HepG2 (cell line): Measurements from ENCODE around the gene RAMAC. TPM values are rescaled to one million over a fixed set of nuclear protein-coding genes. Genes with fewer than 3 reads are reported as not detected.
A peak's percentile ranks its signal among the peaks of the same experiment; 100 is the strongest.

Experiments
- ATAC-seq: fragments of 200-7000 bp; cut with Tn5 transposase; 3 replicates; pipeline ENCODE4 v1.9.1; 2020; ENCODE audit warnings: mild to moderate bottlenecking, moderate library complexity
- BruUV-seq: library from RNA; stranded (reverse); fragments of 400-500 nt; replicated peaks from 2 replicates; lab custom pipeline; 2021; lab: Mats Ljungman, UMichigan
- CTCF ChIA-PET: fragments of 300-600 bp; formaldehyde crosslinking; extraction: SDS; loops from one replicate; lab custom pipeline; 2021; ENCODE audit warnings: low total read pairs, inconsistent platforms, low intra/inter-chr PET ratio; lab: Yijun Ruan, JAX
- POLR2A ChIA-PET: fragments of 350-600 bp; sonication (Branson Sonifier 250); formaldehyde crosslinking; loops from one replicate; lab custom pipeline; 2020; ENCODE audit warnings: antibody characterized with exemption, inconsistent platforms; lab: Yijun Ruan, JAX
- DNase-seq: peaks from one replicate; pipeline ENCODE4 v3.0.0-alpha.2; 2015; ENCODE audit warnings: low spot score
- FAIRE-seq: peaks from 3 replicates; lab custom pipeline; 2011; peaks lifted over from hg19 to GRCh38; lab: Jason Lieb, UNC
- H2AFZ ChIP-seq: one replicate; pipeline ENCODE4 v1.6.1; 2011; ENCODE audit warnings: low read length, inconsistent platforms
- H3K27ac ChIP-seq: fragments of 300-600 bp; 3 replicates; pipeline ENCODE4 v1.8.0; 2011; ENCODE audit warnings: mixed run types, mild to moderate bottlenecking, mixed read lengths, low read length, inconsistent platforms; ENCODE audit not compliant: insufficient read depth; ENCODE audit errors: extremely low read length
- H3K27me3 ChIP-seq, 2 experiments: fragments of 200-600 bp in 1 of 2; 2 replicates in 1 of 2; 3 replicates in 1 of 2; pipeline versions ENCODE4 v1.6.0 to v1.8.0; 2011; ENCODE audit warnings: low read length in 2 of 2, mild to moderate bottlenecking in 2 of 2, moderate library complexity in 2 of 2, inconsistent platforms in 1 of 2; ENCODE audit not compliant: insufficient read depth in 2 of 2, control insufficient read depth in 1 of 2
- H3K36me3 ChIP-seq, 2 experiments: fragments of 200-600 bp in 1 of 2; replicated peaks in 1 of 2; 2 replicates in 1 of 2; 3 replicates in 1 of 2; pipeline versions ENCODE4 v1.5.1 to v1.8.0; 2011; ENCODE audit warnings: low read length in 2 of 2, inconsistent platforms in 1 of 2; ENCODE audit not compliant: insufficient read depth in 2 of 2, control insufficient read depth in 1 of 2
- H3K4me1 ChIP-seq: 2 replicates; pipeline ENCODE4 v1.5.1; 2012; ENCODE audit warnings: low read length, inconsistent platforms; ENCODE audit not compliant: insufficient read depth
- H3K4me2 ChIP-seq: 2 replicates; pipeline ENCODE4 v1.6.0; 2011; ENCODE audit warnings: low read depth, low read length, inconsistent platforms
- H3K4me3 ChIP-seq, 3 experiments: fragments of 200-600 bp in 1 of 3; sonication (generic), shearing (Covaris generic) in 1 of 3; replicated peaks in 1 of 3; 2 replicates each; pipeline ENCODE4 v1.5.1; 2011 to 2016; ENCODE audit warnings: low read length in 3 of 3, inconsistent platforms in 2 of 3, low read depth in 2 of 3, mild to moderate bottlenecking in 2 of 3, control low read depth in 1 of 3, mixed read lengths in 1 of 3; ENCODE audit not compliant: insufficient read depth in 1 of 3
- H3K79me2 ChIP-seq: one replicate; pipeline ENCODE4 v1.6.1; 2011; ENCODE audit warnings: low read length, inconsistent platforms; ENCODE audit not compliant: insufficient read depth
- H3K9ac ChIP-seq: 2 replicates; pipeline ENCODE4 v1.6.0; 2011; ENCODE audit warnings: mild to moderate bottlenecking, low read depth, low read length, inconsistent platforms; ENCODE audit not compliant: insufficient read depth
- H3K9me3 ChIP-seq: 2 replicates; pipeline ENCODE4 v1.5.1; 2012; ENCODE audit warnings: mild to moderate bottlenecking, low read length
- H4K20me1 ChIP-seq: 2 replicates; pipeline ENCODE4 v1.6.0; 2011; ENCODE audit warnings: inconsistent platforms, mild to moderate bottlenecking, low read length, moderate library complexity; ENCODE audit not compliant: insufficient read depth
- AGO1 ChIP-seq: fragments of 200-400 bp; formaldehyde crosslinking; IDR thresholded peaks from 2 replicates; pipeline ENCODE4 v1.6.1; 2017; ENCODE audit warnings: mild to moderate bottlenecking, low read depth, low read length, moderate library complexity; ENCODE audit not compliant: poor library complexity, severe bottlenecking
- CEBPB ChIP-seq: IDR thresholded peaks from 2 replicates; pipeline ENCODE4 v1.6.1; 2011; ENCODE audit warnings: low read depth, low read length, improper control_type of control experiment, borderline replicate concordance
- GATAD2A ChIP-seq: IDR thresholded peaks from 2 replicates; pipeline ENCODE4 v1.6.1; 2016
- HMG20B ChIP-seq: conservative IDR thresholded peaks from 2 replicates; pipeline ENCODE4 v1.6.1; 2016; ENCODE audit warnings: missing genetic modification reagents, missing compliant biosample characterization
- POLR2G ChIP-seq: fragments of 200-400 bp; formaldehyde crosslinking; IDR thresholded peaks from 2 replicates; pipeline ENCODE4 v1.6.1; 2018; ENCODE audit warnings: mild to moderate bottlenecking, low read depth, low read length, moderate library complexity
- RBM22 ChIP-seq: fragments of 200-400 bp; formaldehyde crosslinking; optimal IDR thresholded peaks from 2 replicates; pipeline ENCODE3; 2017; ENCODE audit warnings: mild to moderate bottlenecking, low read length, moderate library complexity
- WGBS: methylation state at CpG from one replicate; pipeline ENCODE4 v1.1.6; 2017; ENCODE audit warnings: low lambda C conversion rate; 5-methylcytosine and 5-hydroxymethylcytosine counted together
- in situ Hi-C: cut with HindIII; loops from 2 replicates; pipeline ENCODE4 v1.10.0; 2017; ENCODE audit warnings: low pct_unique_long_range_greater_than_20kb; ENCODE audit not compliant: extremely low pct_ligation_motif_present
- intact Hi-C: fragments of 100-400 bp; cut with micrococcal nuclease; formaldehyde crosslinking; loops from one replicate; pipeline ENCODE4 v1.10.0; 2022; ENCODE audit not compliant: unreplicated experiment
- polyA plus RNA-seq, 8 experiments: library from polyadenylated mRNA; depleted of rRNA in 3 of 8; stranded (reverse) in 7 of 8; unstranded in 1 of 8; fragments of >200 nt; fragmentation: Illumina TruSeq in 4 of 8; extraction: Trizol in 4 of 8; gene quantifications; 2 replicates each; pipeline versions ENCODE4 v1.2.1 to v1.2.3, GENCODE V29; 2011 to 2016; ENCODE audit warnings: low read depth in 4 of 8, missing spikeins in 1 of 8, mixed read lengths in 1 of 8; ENCODE audit not compliant: insufficient read depth in 1 of 8
- total RNA-seq, 5 experiments: library from RNA; depleted of rRNA; stranded (reverse); fragments of >200 nt; fragmentation: Illumina TruSeq; extraction: Trizol; gene quantifications; 2 replicates each; pipeline ENCODE4 v1.2.3, GENCODE V29; 2016; ENCODE audit warnings: low read depth in 1 of 5
- TF ChIP-seq, protein P1 (sequence below), 2 experiments: sonication (generic) in 1 of 2; formaldehyde crosslinking in 1 of 2; IDR thresholded peaks; 2 replicates each; pipeline versions ENCODE4 v1.6.1 to v1.9.0; 2014 to 2022; ENCODE audit warnings: antibody characterized with exemption in 1 of 2, borderline replicate concordance in 1 of 2, inconsistent platforms in 1 of 2, low read depth in 1 of 2, missing genetic modification reagents in 1 of 2

RAMAC gene
- total and polyA plus RNA-seq, 2 of the 13 experiments (the other 11 are each of a cell fraction or from before 2014, with no cell fraction given): 22.2 to 45.9 TPM

GRCh38 chr15:83014205-83014653 is 28.2 kb downstream of the RAMAC start:
- DNase-seq (no peak), FAIRE-seq (no peak), ATAC-seq (no peak)
- Histone ChIP-seq H3K27me3 (no peaks in the 10 kb centered on the region), H3K9me3 (no peaks in the 10 kb centered on the region), H3K79me2 (peaks cover 13% of the 10 kb centered on the region), H2AFZ (no peak overlapping the region), H3K36me3 (peaks cover 0 to 19% of the 10 kb centered on the region in 2 experiments; a peak in 3 of 5 replicates), H3K4me2 (no peak overlapping the region), H3K4me1 (peaks cover 32% of the 10 kb centered on the region), H4K20me1 (no peaks in the 10 kb centered on the region), H3K27ac (no peak overlapping the region), H3K4me3 (no peak overlapping the region), H3K9ac (no peak overlapping the region)
- intact Hi-C loops (loop anchor here (5.0 kb wide), 1 partner anchor 262 kb away; no protein-coding TSS in a partner anchor), in situ Hi-C loops (loop anchor here (10.0 kb wide), 1 partner anchor 469 kb away; the partner anchor contains the start of gene RPS17)
- POLR2A ChIA-PET: no interaction called here
- CTCF ChIA-PET: no interaction called here
- TF ChIP-seq RBM22: peak; percentile 58
- no peak for TF ChIP-seq GATAD2A (CRISPR knock-in tag)
- TF ChIP-seq, protein P1, sequence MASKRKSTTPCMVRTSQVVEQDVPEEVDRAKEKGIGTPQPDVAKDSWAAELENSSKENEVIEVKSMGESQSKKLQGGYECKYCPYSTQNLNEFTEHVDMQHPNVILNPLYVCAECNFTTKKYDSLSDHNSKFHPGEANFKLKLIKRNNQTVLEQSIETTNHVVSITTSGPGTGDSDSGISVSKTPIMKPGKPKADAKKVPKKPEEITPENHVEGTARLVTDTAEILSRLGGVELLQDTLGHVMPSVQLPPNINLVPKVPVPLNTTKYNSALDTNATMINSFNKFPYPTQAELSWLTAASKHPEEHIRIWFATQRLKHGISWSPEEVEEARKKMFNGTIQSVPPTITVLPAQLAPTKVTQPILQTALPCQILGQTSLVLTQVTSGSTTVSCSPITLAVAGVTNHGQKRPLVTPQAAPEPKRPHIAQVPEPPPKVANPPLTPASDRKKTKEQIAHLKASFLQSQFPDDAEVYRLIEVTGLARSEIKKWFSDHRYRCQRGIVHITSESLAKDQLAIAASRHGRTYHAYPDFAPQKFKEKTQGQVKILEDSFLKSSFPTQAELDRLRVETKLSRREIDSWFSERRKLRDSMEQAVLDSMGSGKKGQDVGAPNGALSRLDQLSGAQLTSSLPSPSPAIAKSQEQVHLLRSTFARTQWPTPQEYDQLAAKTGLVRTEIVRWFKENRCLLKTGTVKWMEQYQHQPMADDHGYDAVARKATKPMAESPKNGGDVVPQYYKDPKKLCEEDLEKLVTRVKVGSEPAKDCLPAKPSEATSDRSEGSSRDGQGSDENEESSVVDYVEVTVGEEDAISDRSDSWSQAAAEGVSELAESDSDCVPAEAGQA (IDR thresholded peaks at IDR 0.05; ENCODE audit: low read depth): no peak
- TF ChIP-seq, protein P1 (CRISPR knock-in tag; IDR thresholded peaks at IDR 0.05; ENCODE audit: borderline replicate concordance): no peak
- TF ChIP-seq HMG20B: no peak
- TF ChIP-seq AGO1: no peak
- no peak for TF ChIP-seq CEBPB
- TF ChIP-seq POLR2G: peak; percentile 56
- WGBS: 98% methylated on average over 5 of the region's 5 CpGs
- no TSS peak for BruUV-seq
